Neuronal stem cell (in vitro differentiated cells): ENCODE results near the gene PIK3C2G.

Experiments used
- DNase-seq: peaks from one replicate; pipeline ENCODE4 v3.0.0-alpha.2; 2013; ENCODE audit warnings: low spot score
- H2AFZ ChIP-seq: one replicate; pipeline ENCODE4 v1.6.1; 2013; ENCODE audit warnings: mild to moderate bottlenecking, low read length, inconsistent platforms
- H2AK5ac ChIP-seq: 2 replicates; pipeline ENCODE4 v1.6.1; 2013; ENCODE audit warnings: low read depth, mild to moderate bottlenecking, inconsistent platforms, low read length, moderate library complexity, mixed read lengths
- H2BK120ac ChIP-seq: 2 replicates; pipeline ENCODE4 v1.6.1; 2013; ENCODE audit warnings: low read depth, mild to moderate bottlenecking, inconsistent platforms, low read length, moderate library complexity, mixed read lengths
- H2BK12ac ChIP-seq: one replicate; pipeline ENCODE4 v1.6.1; 2013; ENCODE audit warnings: low read length, inconsistent platforms
- H2BK15ac ChIP-seq: 2 replicates; pipeline ENCODE4 v1.6.1; 2013; ENCODE audit warnings: mild to moderate bottlenecking, low read length, inconsistent platforms, mixed read lengths
- H2BK5ac ChIP-seq: one replicate; pipeline ENCODE4 v1.6.1; 2013; ENCODE audit warnings: inconsistent platforms, mild to moderate bottlenecking, low read length, moderate library complexity
- H3K14ac ChIP-seq: one replicate; pipeline ENCODE4 v1.6.1; 2013; ENCODE audit warnings: low read length, inconsistent platforms
- H3K18ac ChIP-seq: 2 replicates; pipeline ENCODE4 v1.6.1; 2013; ENCODE audit warnings: low read length, inconsistent platforms
- H3K23ac ChIP-seq: 2 replicates; pipeline ENCODE4 v1.6.1; 2013; ENCODE audit warnings: low read depth, mild to moderate bottlenecking, mixed read lengths, low read length, inconsistent platforms; ENCODE audit not compliant: poor library complexity
- H3K27ac ChIP-seq: replicated peaks from 3 replicates; pipeline ENCODE4 v1.5.1; 2013; ENCODE audit warnings: low read length, inconsistent platforms
- H3K27me3 ChIP-seq, 3 experiments: 2 replicates each; pipeline ENCODE4 v1.6.1; 2013; ENCODE audit warnings: low read length in 3 of 3, mild to moderate bottlenecking in 2 of 3, inconsistent platforms in 1 of 3, low read depth in 1 of 3, mixed read lengths in 1 of 3, moderate library complexity in 1 of 3; ENCODE audit not compliant: control insufficient read depth in 3 of 3, insufficient read depth in 3 of 3
- H3K36me3 ChIP-seq, 2 donors: replicated peaks in 1 of 2; 2 replicates each; pipeline ENCODE4 v1.6.1; 2013; ENCODE audit warnings: low read length in 2 of 2; ENCODE audit not compliant: control insufficient read depth in 2 of 2, insufficient read depth in 2 of 2
- H3K4ac ChIP-seq: 2 replicates; pipeline ENCODE4 v1.6.1; 2013; ENCODE audit warnings: inconsistent platforms, mild to moderate bottlenecking, low read length, moderate library complexity
- H3K4me1 ChIP-seq, 2 donors: 1 replicate in 1 of 2; 2 replicates in 1 of 2; pipeline ENCODE4 v1.6.1; 2013; ENCODE audit warnings: low read length in 2 of 2, low read depth in 1 of 2; ENCODE audit not compliant: control insufficient read depth in 2 of 2, insufficient read depth in 1 of 2
- H3K4me2 ChIP-seq: one replicate; pipeline ENCODE4 v1.6.1; 2013; ENCODE audit warnings: mild to moderate bottlenecking, low read length, inconsistent platforms; ENCODE audit not compliant: insufficient read depth, poor library complexity, severe bottlenecking
- H3K4me3 ChIP-seq, 2 donors: 2 replicates each; pipeline ENCODE4 v1.5.1; 2013; ENCODE audit warnings: low read length in 2 of 2, mild to moderate bottlenecking in 2 of 2, inconsistent platforms in 1 of 2, moderate library complexity in 1 of 2
- H3K79me1 ChIP-seq: one replicate; pipeline ENCODE4 v1.6.1; 2013; ENCODE audit warnings: low read depth, mild to moderate bottlenecking, inconsistent platforms, low read length, moderate library complexity
- H3K9ac ChIP-seq: one replicate; pipeline ENCODE4 v1.6.1; 2013; ENCODE audit warnings: mild to moderate bottlenecking, low read depth, low read length, inconsistent platforms; ENCODE audit not compliant: poor library complexity
- H3K9me3 ChIP-seq, 2 donors: replicated peaks in 1 of 2; 2 replicates each; pipeline versions ENCODE3 to v1.6.1; 2013; ENCODE audit warnings: low read length in 2 of 2, mild to moderate bottlenecking in 2 of 2, inconsistent platforms in 1 of 2, low read depth in 1 of 2, mixed read lengths in 1 of 2, moderate library complexity in 1 of 2; ENCODE audit not compliant: control insufficient read depth in 2 of 2, insufficient read depth in 1 of 2
- H4K8ac ChIP-seq: one replicate; pipeline ENCODE4 v1.6.1; 2013; ENCODE audit warnings: low read depth, mild to moderate bottlenecking, inconsistent platforms, low read length, moderate library complexity
- H4K91ac ChIP-seq: one replicate; pipeline ENCODE4 v1.6.1; 2013; ENCODE audit warnings: low read length, low read depth, mild to moderate bottlenecking, inconsistent platforms; ENCODE audit not compliant: poor library complexity
- WGBS, 2 donors: extraction: QIAGEN DNeasy Blood & Tissue Kit; methylation state at CpG; one replicate each; pipeline ENCODE4 v1.1.7; 2013; ENCODE audit warnings: missing lambda C conversion rate in 2 of 2, mixed read lengths in 1 of 2; ENCODE audit not compliant: insufficient read length in 2 of 2, insufficient replicate concordance in 1 of 2; ENCODE audit errors: extremely low coverage in 2 of 2; 5-methylcytosine and 5-hydroxymethylcytosine counted together

The PIK3C2G gene

GRCh38 chr12:18629916-18630315 is 368.6 kb downstream of the PIK3C2G start:
- no peak overlapping the region for H4K8ac ChIP-seq
- H4K91ac ChIP-seq = no peak overlapping the region
- no peak overlapping the region for H2BK5ac ChIP-seq
- no peak overlapping the region for H3K14ac ChIP-seq
- H2AK5ac ChIP-seq = no peak overlapping the region
- WGBS, 2 donors = no CpG with 5 or more reads among the region's 1 CpG
- no peak overlapping the region for H3K9ac ChIP-seq
- H3K9me3 ChIP-seq = peaks cover 0 to 2% of the 10 kb centered on the region in 2 donors
- H3K4me2 ChIP-seq = no peak overlapping the region
- H3K27me3 ChIP-seq = no peaks in the 10 kb centered on the region
- H3K4ac ChIP-seq = no peak overlapping the region
- no peak overlapping the region for H2BK120ac ChIP-seq
- H3K27ac ChIP-seq = no peak overlapping the region
- H3K4me3 ChIP-seq = no peak overlapping the region
- H3K4me1 ChIP-seq = no peaks in the 10 kb centered on the region
- no peaks in the 10 kb centered on the region for H3K36me3 ChIP-seq
- DNase-seq = no peak
- H3K79me1 ChIP-seq = no peaks in the 10 kb centered on the region
- H2BK12ac ChIP-seq = no peak overlapping the region
- no peak overlapping the region for H2BK15ac ChIP-seq
- H3K18ac ChIP-seq = no peak overlapping the region
- H2AFZ ChIP-seq = no peak overlapping the region
- no peak overlapping the region for H3K23ac ChIP-seq

- H3K4me2 ChIP-seq = no peak overlapping the region
- no CpG with 5 or more reads among the region's 5 CpGs for WGBS, 2 donors
- H4K8ac ChIP-seq = no peak overlapping the region
- H2BK15ac ChIP-seq = no peak overlapping the region
- peaks cover 0 to 2% of the 10 kb centered on the region in 2 donors for H3K9me3 ChIP-seq
- H2BK12ac ChIP-seq = no peak overlapping the region
- no peak overlapping the region for H2AFZ ChIP-seq
- no peak overlapping the region for H3K9ac ChIP-seq
- DNase-seq = no peak
- H2BK5ac ChIP-seq = no peak overlapping the region
- H3K27me3 ChIP-seq = no peaks in the 10 kb centered on the region
- H3K4me3 ChIP-seq = no peak overlapping the region
- H3K27ac ChIP-seq = no peak overlapping the region
- no peak overlapping the region for H3K14ac ChIP-seq
- no peaks in the 10 kb centered on the region for H3K36me3 ChIP-seq
- no peak overlapping the region for H2AK5ac ChIP-seq
- no peaks in the 10 kb centered on the region for H3K79me1 ChIP-seq
- H2BK120ac ChIP-seq = no peak overlapping the region
- H3K23ac ChIP-seq = no peak overlapping the region
- no peak overlapping the region for H4K91ac ChIP-seq
- no peak overlapping the region for H3K18ac ChIP-seq
- no peak overlapping the region for H3K4ac ChIP-seq
- H3K4me1 ChIP-seq = no peaks in the 10 kb centered on the region
These were observed 370.0 kb downstream of the PIK3C2G start for GRCh38 chr12:18631339-18631738.

GRCh38 chr12:18632848-18633247 is 371.5 kb downstream of the PIK3C2G start:
- no peak overlapping the region for H3K27ac ChIP-seq
- H2BK120ac ChIP-seq = no peak overlapping the region
- H3K18ac ChIP-seq = no peak overlapping the region
- H4K8ac ChIP-seq = no peak overlapping the region
- no peak overlapping the region for H2AFZ ChIP-seq
- no peak overlapping the region for H3K4me3 ChIP-seq
- H2BK5ac ChIP-seq = no peak overlapping the region
- H3K4ac ChIP-seq = no peak overlapping the region
- H2BK15ac ChIP-seq = no peak overlapping the region
- no peak overlapping the region for H3K4me2 ChIP-seq
- no peak overlapping the region for H4K91ac ChIP-seq
- H3K9ac ChIP-seq = no peak overlapping the region
- H3K9me3 ChIP-seq = no peaks in the 10 kb centered on the region
- H3K36me3 ChIP-seq = no peaks in the 10 kb centered on the region
- no peaks in the 10 kb centered on the region for H3K79me1 ChIP-seq
- no peaks in the 10 kb centered on the region for H3K4me1 ChIP-seq
- no peak overlapping the region for H3K14ac ChIP-seq
- no CpG with 5 or more reads among the region's 2 CpGs for WGBS, 2 donors
- H3K23ac ChIP-seq = no peak overlapping the region
- H2AK5ac ChIP-seq = no peak overlapping the region
- no peaks in the 10 kb centered on the region for H3K27me3 ChIP-seq
- DNase-seq = no peak
- no peak overlapping the region for H2BK12ac ChIP-seq

GRCh38 chr12:18634382-18634781 is 373.1 kb downstream of the PIK3C2G start:
- no peak overlapping the region for H2AK5ac ChIP-seq
- H3K18ac ChIP-seq = no peak overlapping the region
- no peak overlapping the region for H4K8ac ChIP-seq
- no CpG with 5 or more reads among the region's 4 CpGs for WGBS, 2 donors
- no peak overlapping the region for H3K27ac ChIP-seq
- no peaks in the 10 kb centered on the region for H3K27me3 ChIP-seq
- no peaks in the 10 kb centered on the region for H3K36me3 ChIP-seq
- H3K9ac ChIP-seq = no peak overlapping the region
- no peak overlapping the region for H2BK5ac ChIP-seq
- H2BK12ac ChIP-seq = no peak overlapping the region
- no peak overlapping the region for H2AFZ ChIP-seq
- H3K14ac ChIP-seq = no peak overlapping the region
- H3K9me3 ChIP-seq = no peaks in the 10 kb centered on the region
- no peak overlapping the region for H2BK120ac ChIP-seq
- H3K4me2 ChIP-seq = no peak overlapping the region
- DNase-seq = no peak
- H3K4ac ChIP-seq = no peak overlapping the region
- no peaks in the 10 kb centered on the region for H3K79me1 ChIP-seq
- no peak overlapping the region for H2BK15ac ChIP-seq
- H3K4me1 ChIP-seq = no peaks in the 10 kb centered on the region
- H3K23ac ChIP-seq = no peak overlapping the region
- no peak overlapping the region for H4K91ac ChIP-seq
- H3K4me3 ChIP-seq = no peak overlapping the region
